Mesenteric fat pad (tissue), 1 donor: ENCODE results near the gene LTA4H. TPM values are rescaled to one million over a fixed set of nuclear protein-coding genes. Genes with fewer than 3 reads are reported as not detected.
"Not testable (repeated sequence)": the region's sequence is repeated elsewhere in the genome, so short reads cannot be mapped to it uniquely, and the experiment has no call there.

Source experiments
- DNase-seq: peaks from one replicate; pipeline ENCODE4 v3.0.0-alpha.2; 2020; ENCODE audit warnings: low spot score
- total RNA-seq: library from RNA; stranded (reverse); fragmentation: NEBNext Ultra II Directional; extraction: Animal tissue kit (Norgen Biotek cat#: 25700); gene quantifications from one replicate; pipeline ENCODE4 v1.2.1, GENCODE V29; 2021
- donor health status: DM: yes; HTN: yes; CAD: no.

The LTA4H gene
- total RNA-seq, 1 donor from 2014 or later: 47.0 TPM

GRCh38 chr12:95994476-95994875, 40.9 kb downstream of the LTA4H start:
- no peak for DNase-seq

GRCh38 chr12:95993907-95994306, 41.5 kb downstream of the LTA4H start:
- no peak for DNase-seq

GRCh38 chr12:95990136-95990535, 45.3 kb downstream of the LTA4H start:
- DNase-seq: no peak

- DNase-seq: no peak
Measured at GRCh38 chr12:95989504-95990123, 45.8 kb downstream of the LTA4H start.

GRCh38 chr12:95988506-95989275, 46.7 kb downstream of the LTA4H start:
- no peak for DNase-seq

- no peak for DNase-seq
Measured at GRCh38 chr12:95986635-95987570, 48.5 kb downstream of the LTA4H start.

GRCh38 chr12:95984682-95985081, 50.7 kb downstream of the LTA4H start:
- no peak for DNase-seq

- DNase-seq: no peak
Measured at GRCh38 chr12:95982602-95983001, 52.8 kb downstream of the LTA4H start.

- no peak for DNase-seq
Measured at GRCh38 chr12:95980437-95980836, 55.0 kb downstream of the LTA4H start.

GRCh38 chr12:95978774-95979173, 56.6 kb downstream of the LTA4H start:
- no peak for DNase-seq

- DNase-seq: no peak
Measured at GRCh38 chr12:95978351-95978750, 57.0 kb downstream of the LTA4H start.

GRCh38 chr12:95977764-95978305, 57.6 kb downstream of the LTA4H start:
- DNase-seq: no peak

- no peak for DNase-seq
Measured at GRCh38 chr12:95976416-95976832, 59.0 kb downstream of the LTA4H start.

- no peak for DNase-seq
Measured at GRCh38 chr12:95975491-95975890, 59.9 kb downstream of the LTA4H start.

GRCh38 chr12:95974358-95974757, 61.0 kb downstream of the LTA4H start:
- no peak for DNase-seq

GRCh38 chr12:95972832-95973456, 62.4 kb downstream of the LTA4H start:
- no peak for DNase-seq

- no peak for DNase-seq
Measured at GRCh38 chr12:95970905-95971304, 64.5 kb downstream of the LTA4H start.

GRCh38 chr12:95969116-95969515, 66.3 kb downstream of the LTA4H start:
- DNase-seq: not testable (repeated sequence)

GRCh38 chr12:95967301-95967700, 68.1 kb downstream of the LTA4H start:
- DNase-seq: no peak

- no peak for DNase-seq
Measured at GRCh38 chr12:95966287-95966870, 69.0 kb downstream of the LTA4H start.

GRCh38 chr12:95963096-95963495, 72.3 kb downstream of the LTA4H start:
- no peak for DNase-seq
